ENCODE data around the gene KTN1.
A peak's percentile ranks its signal among the peaks of the same experiment; 100 is the strongest.

The KTN1 gene

GRCh38 chr14:55593698-55594097 lies 13.7 kb downstream of the KTN1 start:
- H3K4me3 ChIP-seq (ENCODE audit: low read length) = no peak overlapping the region
- TF ChIP-seq CTCF (IDR thresholded peaks at IDR 0.05; ENCODE audit: insufficient read depth, low read depth, low read length, missing control alignments) = no peak
- no peak for DNase-seq (ENCODE audit: low read depth)

- TF ChIP-seq CTCF (IDR thresholded peaks at IDR 0.05; ENCODE audit: insufficient read depth, low read depth, low read length, missing control alignments) = no peak
- no peak overlapping the region for H3K4me3 ChIP-seq (ENCODE audit: low read length)
- DNase-seq (ENCODE audit: low read depth) = peak; percentile 79
Observed at GRCh38 chr14:55599250-55599879, 19.4 kb downstream of the KTN1 start.

GRCh38 chr14:55600784-55601561 lies 21.0 kb downstream of the KTN1 start:
- no peak overlapping the region for H3K4me3 ChIP-seq (ENCODE audit: low read length)
- TF ChIP-seq CTCF (IDR thresholded peaks at IDR 0.05; ENCODE audit: insufficient read depth, low read depth, low read length, missing control alignments) = no peak
- peak; percentile 53 for DNase-seq (ENCODE audit: low read depth)

- TF ChIP-seq CTCF (IDR thresholded peaks at IDR 0.05; ENCODE audit: insufficient read depth, low read depth, low read length, missing control alignments) = no peak
Observed at GRCh38 chr14:55603401-55603953, 23.5 kb downstream of the KTN1 start.

GRCh38 chr14:55604488-55604887 lies 24.5 kb downstream of the KTN1 start:
- no peak for DNase-seq (ENCODE audit: low read depth)
- no peak for TF ChIP-seq CTCF (IDR thresholded peaks at IDR 0.05; ENCODE audit: insufficient read depth, low read depth, low read length, missing control alignments)
- no peak overlapping the region for H3K4me3 ChIP-seq (ENCODE audit: low read length)

More at GRCh38 chr14:55603401-55603953, 23.5 kb downstream of the KTN1 start:
- no peak for DNase-seq (ENCODE audit: low read depth)
- no peak overlapping the region for H3K4me3 ChIP-seq (ENCODE audit: low read length)

GRCh38 chr14:55604900-55605418 lies 25.0 kb downstream of the KTN1 start:
- DNase-seq (ENCODE audit: low read depth) = no peak
- no peak overlapping the region for H3K4me3 ChIP-seq (ENCODE audit: low read length)
- TF ChIP-seq CTCF (IDR thresholded peaks at IDR 0.05; ENCODE audit: insufficient read depth, low read depth, low read length, missing control alignments) = no peak
